Measurements from ENCODE around the gene DNER.
"Not testable (repeated sequence)": the region's sequence is repeated elsewhere in the genome, so short reads cannot be mapped to it uniquely, and the experiment has no call there.

Gene DNER

DNA sequence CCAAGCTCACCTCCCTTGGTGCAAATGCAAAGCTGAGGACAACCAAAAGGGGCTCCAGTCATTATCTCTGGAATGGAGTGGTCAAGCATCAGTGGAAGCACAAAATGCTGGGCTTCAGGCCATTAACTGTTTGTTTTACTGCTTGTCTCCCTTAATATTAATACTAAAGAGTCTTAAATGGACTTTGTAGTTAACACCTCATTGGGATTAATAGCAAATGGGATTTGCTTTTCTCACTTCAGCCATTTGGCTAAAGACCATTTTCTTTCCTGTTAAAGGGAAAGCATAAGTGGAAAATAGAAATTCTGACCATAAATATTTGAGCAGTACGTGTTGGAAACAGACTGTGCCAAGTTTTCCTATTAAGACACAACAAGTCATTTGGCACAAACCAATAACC, 154.4 kb downstream of the DNER start:
- DNase-seq: no peak

- no peak for DNase-seq
Observed at GRCh38 chr2:229553091-229553490, 161.3 kb downstream of the DNER start.

- no peak for DNase-seq
Observed at GRCh38 chr2:229543176-229543873, 171.0 kb downstream of the DNER start.

DNA sequence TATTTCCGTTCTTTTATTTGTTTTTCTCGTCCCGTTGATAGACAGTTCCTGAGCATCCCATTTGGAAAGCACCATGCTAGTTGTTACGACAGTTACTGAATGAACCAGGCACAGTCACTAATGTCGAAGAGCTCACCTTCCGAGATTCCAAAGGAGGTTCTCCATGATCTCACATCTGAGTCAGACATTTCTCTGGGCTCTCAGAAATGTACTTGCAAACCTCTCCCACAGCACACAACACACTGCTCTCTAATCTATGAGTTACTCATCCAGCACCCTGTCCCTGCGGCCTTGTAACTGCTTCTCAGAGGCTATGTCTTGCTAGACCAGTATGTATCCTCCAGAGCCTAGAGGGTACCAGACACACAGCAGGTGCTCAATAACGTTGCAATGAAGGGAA, 174.7 kb downstream of the DNER start:
- DNase-seq: no peak

- no peak for DNase-seq
Observed at GRCh38 chr2:229531594-229531993, 182.8 kb downstream of the DNER start.

- DNase-seq: no peak
Observed at GRCh38 chr2:229530434-229530833, 183.9 kb downstream of the DNER start.

- no peak for DNase-seq
Observed at GRCh38 chr2:229528846-229529245, 185.5 kb downstream of the DNER start.

GRCh38 chr2:229526951-229527350, 187.4 kb downstream of the DNER start:
- no peak for DNase-seq

- no peak for DNase-seq
Observed at GRCh38 chr2:229524799-229525198, 189.6 kb downstream of the DNER start.

- no peak for DNase-seq
Observed at GRCh38 chr2:229523663-229524062, 190.7 kb downstream of the DNER start.

DNA sequence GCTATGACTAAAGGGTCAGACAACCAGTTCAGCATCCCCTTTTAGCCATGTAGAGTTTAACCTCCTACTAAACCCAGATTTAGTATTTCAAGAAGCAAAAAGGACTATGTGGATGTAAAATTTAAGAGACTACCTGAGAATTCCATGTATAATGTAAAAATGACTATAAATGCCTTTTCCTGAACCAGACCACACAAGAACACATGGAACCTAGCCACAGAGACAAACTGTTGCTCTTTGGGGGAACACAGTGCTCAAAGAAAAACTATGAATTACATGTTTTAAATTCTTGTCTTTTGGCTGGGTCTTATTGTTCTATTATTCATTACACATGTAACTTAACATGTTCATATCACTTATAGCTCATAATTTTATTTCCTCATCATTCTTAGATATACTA, 192.8 kb downstream of the DNER start:
- no peak for DNase-seq

- no peak for DNase-seq
Observed at GRCh38 chr2:229520691-229521096, 193.7 kb downstream of the DNER start.

DNA sequence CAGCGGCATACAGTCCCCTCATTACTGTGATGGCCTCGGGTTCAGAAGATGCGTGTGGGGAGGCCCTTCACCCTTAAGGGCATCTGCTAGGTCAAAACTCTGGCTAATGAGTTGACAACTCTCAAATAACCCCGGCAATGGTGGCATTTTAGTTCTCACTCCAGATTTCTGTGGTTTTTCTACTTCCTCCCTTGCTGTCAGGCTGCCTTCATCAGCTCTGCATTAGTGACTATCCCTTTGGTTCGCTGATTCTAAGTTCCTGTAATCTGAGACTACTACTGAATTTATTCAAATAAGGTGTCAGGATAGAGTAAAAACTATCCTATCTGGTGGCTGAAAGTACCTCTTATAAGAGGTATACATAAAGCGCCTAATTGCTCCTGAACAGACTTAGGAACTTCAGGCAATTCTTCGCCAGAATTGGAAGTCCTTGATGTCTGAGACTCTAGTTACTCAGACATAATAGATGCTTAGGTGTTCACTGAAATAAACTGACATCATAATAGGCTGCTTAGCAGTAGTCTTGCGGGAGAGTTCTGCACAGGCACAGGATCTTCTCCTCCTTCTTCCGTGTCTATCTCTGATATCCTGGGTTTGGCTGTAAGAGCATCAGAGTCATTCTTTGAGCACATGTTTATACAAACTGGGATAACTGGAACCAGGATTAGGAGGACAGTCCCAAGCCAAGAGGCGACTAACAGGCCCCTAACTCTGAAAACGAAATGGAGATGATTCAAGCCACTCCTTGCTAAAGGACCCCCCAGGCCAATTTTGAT, 194.5 kb downstream of the DNER start:
- no peak for DNase-seq

GRCh38 chr2:229514273-229514895, 200.0 kb downstream of the DNER start:
- DNase-seq: no peak

GRCh38 chr2:229511524-229511923, 202.8 kb downstream of the DNER start:
- no peak for DNase-seq

- not testable (repeated sequence) for DNase-seq
Observed at GRCh38 chr2:229506699-229507098, 207.7 kb downstream of the DNER start.

DNA sequence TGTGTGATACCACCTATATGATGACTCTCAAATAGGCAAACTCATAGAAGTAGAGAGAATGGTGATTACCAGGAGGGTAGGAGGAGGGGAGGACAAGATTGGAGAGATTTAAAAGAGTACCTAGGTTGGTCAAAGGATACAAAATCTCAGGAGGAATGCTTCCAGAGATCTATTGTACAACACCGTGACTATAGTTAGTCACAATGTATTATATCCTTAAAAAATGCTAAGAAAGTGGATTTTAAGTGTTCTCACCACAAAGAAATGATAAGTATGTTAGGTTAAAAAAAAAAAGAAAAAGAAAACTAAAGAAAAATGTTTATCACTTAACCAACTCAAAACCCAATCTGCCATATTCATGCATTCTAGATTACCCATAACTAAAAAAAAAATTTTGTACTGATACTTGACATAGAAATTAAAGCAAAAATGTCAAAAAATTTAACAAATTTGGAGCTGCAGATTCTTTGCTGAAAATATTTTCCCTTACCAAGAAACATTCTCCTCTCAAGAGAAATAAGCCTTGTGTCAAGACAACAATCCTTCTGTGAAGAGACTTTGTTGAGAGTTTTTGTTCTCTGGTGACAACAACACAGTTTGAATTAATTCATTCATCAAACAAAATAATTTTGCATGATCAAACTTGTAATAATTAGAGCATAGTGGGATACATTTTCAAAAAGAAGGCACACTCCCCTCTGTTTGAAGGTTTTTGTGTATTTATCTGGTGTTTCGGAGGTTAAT, 213.1 kb downstream of the DNER start:
- no peak for DNase-seq

GRCh38 chr2:229492034-229492433, 222.3 kb downstream of the DNER start:
- DNase-seq: no peak

GRCh38 chr2:229490167-229490566, 224.2 kb downstream of the DNER start:
- DNase-seq: no peak

GRCh38 chr2:229489016-229489415, 225.3 kb downstream of the DNER start:
- no peak for DNase-seq

GRCh38 chr2:229488232-229488631, 226.1 kb downstream of the DNER start:
- no peak for DNase-seq

DNA sequence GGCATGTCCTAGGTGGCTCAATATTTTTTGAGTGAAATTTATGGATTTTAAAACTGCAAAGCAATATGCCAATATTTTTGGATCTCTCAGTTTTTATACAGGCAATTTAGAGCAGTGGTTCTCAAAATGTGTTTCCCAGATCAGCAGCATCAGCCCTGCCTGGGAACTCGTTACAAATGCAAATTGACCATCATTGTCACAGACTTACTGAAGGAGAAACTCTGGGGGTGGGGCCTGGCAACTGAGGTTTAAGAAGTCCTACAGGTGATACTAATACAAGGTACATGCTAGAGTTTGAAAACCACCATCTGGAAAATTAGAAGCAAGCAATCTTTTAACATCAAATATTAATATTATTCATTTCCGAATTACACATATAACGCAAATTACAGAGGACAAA, 227.7 kb downstream of the DNER start:
- no peak for DNase-seq

GRCh38 chr2:229485857-229486256, 228.5 kb downstream of the DNER start:
- no peak for DNase-seq
